Measurements from ENCODE around the gene C1QTNF9B.

GRCh38 chr13:23923031-23923430 is 25.7 kb upstream of the C1QTNF9B start:
- TF ChIP-seq GATA3 (IDR thresholded peaks at IDR 0.05; ENCODE audit: low read depth, low read length): no peak
- no peak for TF ChIP-seq GATA2 (IDR thresholded peaks at IDR 0.05; ENCODE audit: low read depth, low read length)
